Measurements from ENCODE around the gene CABP1. TPM values are rescaled to one million over a fixed set of nuclear protein-coding genes. Genes with fewer than 3 reads are reported as not detected.

CABP1 gene
- total and polyA plus RNA-seq, 4 donors, result 0.05 to 0.12 (median 0.08) TPM; not detected in 1

- DNase-seq (ENCODE audit: low spot score), result no peak
Measured at GRCh38 chr12:120661432-120661831, 21.0 kb downstream of the CABP1 start.

GRCh38 chr12:120662879-120663278, 22.5 kb downstream of the CABP1 start:
- Histone ChIP-seq H3K9me3 (ENCODE audit: control insufficient read depth in 4 of 4, low read length in 3 of 4) (no peaks in the 10 kb centered on the region), H3K9ac (ENCODE audit: low read depth in 1 of 2, low read length in 2 of 2) (no peak overlapping the region), H3K36me3 (ENCODE audit: control insufficient read depth in 4 of 4, insufficient read depth in 3 of 4, low read depth in 1 of 4, low read length in 3 of 4) (no peaks in the 10 kb centered on the region), H3K27me3 (ENCODE audit: control insufficient read depth in 4 of 4, insufficient read depth in 4 of 4, low read length in 3 of 4) (no peaks in the 10 kb centered on the region), H3K4me1 (ENCODE audit: control insufficient read depth in 4 of 4, insufficient read depth in 4 of 4, low read length in 3 of 4) (no peaks in the 10 kb centered on the region), H3K4me3 (ENCODE audit: low read depth in 1 of 3, low read length in 3 of 3) (no peak overlapping the region), H3K27ac (ENCODE audit: low read depth in 1 of 2, low read length in 2 of 2) (no peak overlapping the region)
- no peak for DNase-seq (ENCODE audit: low spot score)
- WGBS, result 81% methylated on average over 3 of the region's 3 CpGs
- no peak for TF ChIP-seq ATF3 (IDR thresholded peaks at IDR 0.05)
- TF ChIP-seq REST (IDR thresholded peaks at IDR 0.05), result no peak
- no peak for TF ChIP-seq HNF4A (conservative IDR thresholded peaks at IDR 0.05)
- no peak for TF ChIP-seq YY1 (IDR thresholded peaks at IDR 0.05)
- TF ChIP-seq ZBTB33 (IDR thresholded peaks at IDR 0.05), result no peak
- no peak for TF ChIP-seq GABPA (IDR thresholded peaks at IDR 0.05 in 1 of 2, conservative IDR thresholded peaks at IDR 0.05 in 1 of 2)
- TF ChIP-seq CTCF (IDR thresholded peaks at IDR 0.05; ENCODE audit: low read depth, low read length, missing input control), result no peak
- TF ChIP-seq NR2F2 (IDR thresholded peaks at IDR 0.05), result no peak
- TF ChIP-seq EGR1 (IDR thresholded peaks at IDR 0.05; ENCODE audit: low read depth in 2 of 2), result no peak
- no peak for TF ChIP-seq JUND (IDR thresholded peaks at IDR 0.05)
- TF ChIP-seq RXRA (IDR thresholded peaks at IDR 0.05), result no peak
- TF ChIP-seq TAF1 (conservative IDR thresholded peaks at IDR 0.05), result no peak
- TF ChIP-seq RAD21 (IDR thresholded peaks at IDR 0.05), result no peak
- TF ChIP-seq MAX (IDR thresholded peaks at IDR 0.05), result no peak
- no peak for TF ChIP-seq FOXA2 (IDR thresholded peaks at IDR 0.05)
- TF ChIP-seq FOXA1 (IDR thresholded peaks at IDR 0.05), result no peak

More at GRCh38 chr12:120661432-120661831, 21.0 kb downstream of the CABP1 start:
- Histone ChIP-seq H3K27me3 (ENCODE audit: control insufficient read depth in 4 of 4, insufficient read depth in 4 of 4, low read length in 3 of 4) (no peaks in the 10 kb centered on the region), H3K4me3 (ENCODE audit: low read depth in 1 of 3, low read length in 3 of 3) (no peak overlapping the region), H3K4me1 (ENCODE audit: control insufficient read depth in 4 of 4, insufficient read depth in 4 of 4, low read length in 3 of 4) (no peaks in the 10 kb centered on the region), H3K36me3 (ENCODE audit: control insufficient read depth in 4 of 4, insufficient read depth in 3 of 4, low read depth in 1 of 4, low read length in 3 of 4) (no peaks in the 10 kb centered on the region), H3K27ac (ENCODE audit: low read depth in 1 of 2, low read length in 2 of 2) (no peak overlapping the region), H3K9me3 (ENCODE audit: control insufficient read depth in 4 of 4, low read length in 3 of 4) (no peaks in the 10 kb centered on the region), H3K9ac (ENCODE audit: low read depth in 1 of 2, low read length in 2 of 2) (no peak overlapping the region)
- WGBS, result 82% methylated on average over 2 of the region's 2 CpGs
- TF ChIP-seq FOXA1 (IDR thresholded peaks at IDR 0.05) (no peak), SP1 (IDR thresholded peaks at IDR 0.05) (no peak), RXRA (IDR thresholded peaks at IDR 0.05) (no peak), JUND (IDR thresholded peaks at IDR 0.05) (no peak), RAD21 (IDR thresholded peaks at IDR 0.05) (no peak), FOXA2 (IDR thresholded peaks at IDR 0.05) (no peak), ATF3 (IDR thresholded peaks at IDR 0.05) (no peak)
